22Rv1 (cell line): ENCODE data around the gene ARL6IP5.

ENCODE experiments used
- CTCF ChIP-seq: fragments of 450-650 bp; IDR thresholded peaks from 2 replicates; pipeline ENCODE4 v1.5.1; 2017; ENCODE audit warnings: mild to moderate bottlenecking
- ZFX ChIP-seq: fragments of 450-650 bp; IDR thresholded peaks from 2 replicates; pipeline ENCODE4 v1.6.1; 2017; ENCODE audit warnings: antibody characterized with exemption, borderline replicate concordance

GRCh38 chr3:69110941-69111546, 26.3 kb downstream of the ARL6IP5 start:
- TF ChIP-seq CTCF (no peak), ZFX (no peak)
